ENCODE results near the gene BICRA.

- TF ChIP-seq CTCF (conservative IDR thresholded peaks at IDR 0.05) (no peak), EZH2 (IDR thresholded peaks at IDR 0.05; ENCODE audit: low read depth) (no peak)
Observed at GRCh38 chr19:47696635-47697034, 87.7 kb downstream of the BICRA start.
